HUES6 (cell line): Measurements from ENCODE around the gene DUSP7.

Experiments
- H3K27ac ChIP-seq: 2 replicates; pipeline ENCODE4 v1.7.0; 2013; ENCODE audit warnings: low read depth, mild to moderate bottlenecking, low read length, inconsistent platforms
- H3K27me3 ChIP-seq: 2 replicates; pipeline ENCODE4 v1.6.1; 2013; ENCODE audit warnings: low read length; ENCODE audit not compliant: control insufficient read depth, insufficient read depth
- H3K36me3 ChIP-seq: 2 replicates; pipeline ENCODE4 v1.6.1; 2013; ENCODE audit warnings: low read length; ENCODE audit not compliant: control insufficient read depth, insufficient read depth
- H3K4me1 ChIP-seq: 2 replicates; pipeline ENCODE4 v1.6.1; 2013; ENCODE audit warnings: low read length; ENCODE audit not compliant: control insufficient read depth, insufficient read depth
- H3K4me3 ChIP-seq: 2 replicates; pipeline ENCODE4 v1.5.1; 2013; ENCODE audit warnings: low read depth, low read length
- H3K9ac ChIP-seq: one replicate; pipeline ENCODE4 v1.6.1; 2013; ENCODE audit warnings: mild to moderate bottlenecking, low read length
- H3K9me3 ChIP-seq: 2 replicates; pipeline ENCODE4 v1.6.1; 2013; ENCODE audit warnings: low read depth, low read length; ENCODE audit not compliant: control insufficient read depth, insufficient read depth

The DUSP7 gene

DNA sequence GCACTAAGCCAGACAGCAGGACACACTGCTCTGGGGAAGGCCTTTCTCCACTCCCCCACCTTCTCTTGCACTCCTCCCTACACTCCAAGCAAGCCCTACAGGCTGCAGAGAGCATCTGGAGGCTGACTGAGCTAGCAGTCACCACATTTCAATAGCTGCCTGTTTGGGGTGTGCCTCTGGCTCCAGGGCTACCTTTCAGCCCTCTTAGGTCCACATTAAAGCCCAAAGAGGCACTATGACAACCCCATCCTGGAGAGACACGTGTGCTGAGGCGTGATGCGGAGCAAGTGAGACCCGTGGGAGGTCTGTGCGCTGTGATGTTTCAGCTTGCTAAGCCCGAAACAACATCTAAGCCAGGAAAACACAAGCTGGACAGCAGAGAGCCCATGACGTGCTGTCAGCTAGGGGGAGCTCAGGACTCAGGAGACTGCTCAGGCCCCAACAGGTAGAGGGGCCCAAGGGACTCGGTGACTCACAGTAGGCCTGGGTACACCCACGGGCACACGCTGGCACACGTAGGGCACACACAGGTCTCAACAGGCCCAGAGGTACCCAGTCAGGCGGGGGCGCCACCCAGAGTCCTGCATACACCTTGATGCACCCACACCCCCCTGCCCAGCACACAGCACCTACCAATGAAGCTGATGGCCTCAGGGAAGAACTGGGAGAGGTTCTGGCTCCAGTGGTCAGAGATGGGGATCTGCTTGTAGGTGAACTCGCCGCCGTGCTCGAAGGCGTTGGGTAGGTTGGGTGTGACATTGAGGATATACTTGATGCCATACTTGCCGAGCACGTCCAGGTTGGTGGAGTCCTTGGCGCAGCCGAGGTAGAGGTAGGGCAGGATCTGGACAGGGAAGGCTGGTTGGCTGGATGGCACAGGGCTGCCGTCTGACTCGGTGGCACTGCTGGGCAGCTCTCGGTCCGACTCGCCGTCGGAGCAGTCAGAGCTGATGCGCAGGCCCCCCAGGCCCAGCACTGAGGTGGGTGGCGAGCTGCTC is 2.8 kb downstream of the DUSP7 start:
- H3K4me3 ChIP-seq, result 0 out of 2 replicates have a peak overlapping the region, but pooled peaks have one; percentile 3
- H3K9me3 ChIP-seq, result no peaks in the 10 kb centered on the region
- peaks cover 32% of the 10 kb centered on the region for H3K36me3 ChIP-seq
- H3K27ac ChIP-seq, result no peak overlapping the region
- H3K27me3 ChIP-seq, result peaks cover 10% of the 10 kb centered on the region
- no peak overlapping the region for H3K9ac ChIP-seq
- peaks cover 22% of the 10 kb centered on the region for H3K4me1 ChIP-seq

DNA sequence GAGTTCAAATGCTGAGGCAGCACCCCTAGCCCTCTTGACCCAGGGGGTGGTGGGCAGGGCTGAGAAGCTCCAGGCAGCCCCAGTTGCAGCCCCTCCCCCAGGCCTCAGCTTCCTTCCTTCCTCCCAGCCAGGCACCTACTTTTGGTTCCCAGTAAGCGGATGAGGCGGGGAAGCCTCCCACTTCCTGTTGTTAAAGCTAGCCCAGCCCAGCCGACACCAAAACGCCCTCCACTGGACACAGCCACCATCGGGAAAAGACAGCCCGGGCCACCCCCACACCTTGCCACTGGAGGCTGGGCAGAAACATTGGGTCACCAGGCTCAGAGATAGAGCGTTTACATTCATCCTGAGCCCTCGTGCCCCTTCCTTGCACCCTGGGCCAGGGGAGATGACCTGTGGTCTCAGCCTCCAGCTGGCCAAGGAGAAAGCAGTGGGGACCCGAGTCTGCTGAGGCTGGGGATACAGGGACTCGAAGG is 3.5 kb downstream of the DUSP7 start:
- Histone ChIP-seq H3K9me3 (no peaks in the 10 kb centered on the region), H3K36me3 (peaks cover 32% of the 10 kb centered on the region), H3K4me1 (peaks cover 19% of the 10 kb centered on the region), H3K27me3 (peaks cover 3% of the 10 kb centered on the region), H3K9ac (no peak overlapping the region), H3K27ac (0 out of 2 replicates have a peak overlapping the region, but pooled peaks have one; percentile 4), H3K4me3 (0 out of 2 replicates have a peak overlapping the region, but pooled peaks have one; percentile 3)

- Histone ChIP-seq H3K4me3 (no peak overlapping the region), H3K9me3 (no peaks in the 10 kb centered on the region), H3K9ac (no peak overlapping the region), H3K4me1 (peaks cover 20% of the 10 kb centered on the region), H3K27me3 (no peaks in the 10 kb centered on the region; the same call in 1 of the 2 replicates), H3K27ac (no peak overlapping the region), H3K36me3 (peaks cover 32% of the 10 kb centered on the region)
These were observed 4.9 kb downstream of the DUSP7 start for GRCh38 chr3:52051444-52051843.

GRCh38 chr3:52050571-52050970 is 5.8 kb downstream of the DUSP7 start:
- Histone ChIP-seq H3K4me1 (peaks cover 29% of the 10 kb centered on the region), H3K9ac (no peak overlapping the region), H3K4me3 (no peak overlapping the region), H3K36me3 (peaks cover 32% of the 10 kb centered on the region), H3K27ac (no peak overlapping the region), H3K27me3 (no peaks in the 10 kb centered on the region; the same call in 1 of the 2 replicates), H3K9me3 (no peaks in the 10 kb centered on the region)

DNA sequence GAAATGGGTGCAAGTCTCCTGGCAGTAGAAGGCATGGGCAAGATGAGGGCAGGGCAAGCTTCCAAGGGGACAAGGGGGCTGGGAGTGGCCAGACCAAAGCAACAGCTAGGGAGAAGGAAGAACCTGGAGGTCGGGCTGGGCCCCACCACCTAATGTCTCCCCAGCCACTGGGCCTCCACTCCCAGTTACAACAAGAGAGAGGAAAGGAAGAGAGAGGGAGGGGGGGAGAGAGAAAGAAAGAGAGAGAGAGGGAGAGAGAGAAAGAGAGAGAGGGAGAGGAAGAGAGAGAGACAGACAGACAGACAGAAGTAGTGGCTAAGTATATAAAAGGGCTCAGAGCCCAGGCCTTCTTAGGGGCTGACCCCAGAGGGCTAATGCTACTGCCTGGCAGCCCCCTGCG is 6.9 kb downstream of the DUSP7 start:
- no peak overlapping the region for H3K4me3 ChIP-seq
- peaks cover 32% of the 10 kb centered on the region for H3K36me3 ChIP-seq
- no peak overlapping the region for H3K27ac ChIP-seq
- H3K27me3 ChIP-seq, result no peaks in the 10 kb centered on the region
- H3K4me1 ChIP-seq, result peaks cover 37% of the 10 kb centered on the region
- no peak overlapping the region for H3K9ac ChIP-seq
- no peaks in the 10 kb centered on the region for H3K9me3 ChIP-seq

DNA sequence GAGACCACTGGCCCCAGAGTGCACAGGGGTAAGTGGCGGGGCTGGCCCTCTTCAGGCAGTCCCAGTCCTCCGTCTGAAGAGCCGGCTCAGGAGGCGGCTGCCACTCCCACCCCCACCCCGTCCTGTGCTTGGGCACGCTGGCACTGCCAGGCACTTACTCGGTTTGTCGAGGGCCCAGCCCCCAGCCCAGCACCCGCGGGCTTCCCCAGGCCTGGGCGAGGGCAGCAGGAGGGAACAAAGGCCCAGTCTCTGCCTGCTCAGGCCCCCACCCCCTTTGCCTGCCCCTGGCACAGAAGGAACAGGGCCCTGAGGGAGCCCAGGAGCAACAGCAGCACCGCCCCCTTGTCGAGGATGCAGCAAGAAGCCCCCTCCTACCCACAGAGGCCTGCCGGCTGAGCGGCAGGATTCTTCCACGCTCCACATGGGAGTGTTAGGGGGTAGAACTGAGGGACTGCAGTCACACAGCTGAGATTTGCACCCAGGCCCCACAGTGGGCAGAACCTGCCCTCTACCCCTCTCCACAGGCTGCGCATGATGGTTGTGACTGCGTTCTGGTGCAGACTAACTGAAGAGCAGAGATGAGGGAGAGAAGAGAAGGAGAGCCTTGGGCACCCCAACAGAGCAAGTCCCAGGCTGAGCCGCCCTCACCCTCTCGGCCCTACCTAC is 8.9 kb downstream of the DUSP7 start:
- Histone ChIP-seq H3K4me1 (peaks cover 25% of the 10 kb centered on the region), H3K4me3 (no peak overlapping the region), H3K9ac (no peak overlapping the region), H3K27ac (no peak overlapping the region), H3K27me3 (no peaks in the 10 kb centered on the region), H3K9me3 (no peaks in the 10 kb centered on the region), H3K36me3 (peaks cover 26% of the 10 kb centered on the region)

DNA sequence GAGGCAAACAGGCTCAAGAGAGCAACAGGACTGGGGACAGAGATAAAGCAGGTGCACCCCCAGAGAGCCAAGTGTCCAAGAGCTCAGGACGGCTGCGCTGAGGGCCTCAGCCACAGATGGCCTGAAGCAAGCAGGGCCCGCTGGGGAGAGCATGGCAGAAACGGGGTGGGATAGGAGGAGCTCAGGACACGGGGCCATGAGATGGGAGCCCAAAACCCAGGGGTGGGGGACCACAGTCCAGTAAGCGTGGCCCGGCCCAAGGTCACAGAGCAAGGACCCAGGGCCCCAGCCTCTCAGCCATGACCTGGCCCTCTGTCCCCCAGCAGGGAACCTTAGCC is 9.5 kb downstream of the DUSP7 start:
- peak overlapping the region; percentile 2 for H3K9ac ChIP-seq
- H3K36me3 ChIP-seq, result peaks cover 20% of the 10 kb centered on the region
- H3K27ac ChIP-seq, result no peak overlapping the region
- no peaks in the 10 kb centered on the region for H3K27me3 ChIP-seq
- H3K4me3 ChIP-seq, result no peak overlapping the region
- H3K9me3 ChIP-seq, result no peaks in the 10 kb centered on the region
- peaks cover 22% of the 10 kb centered on the region; the same call in 1 of the 2 replicates for H3K4me1 ChIP-seq

DNA sequence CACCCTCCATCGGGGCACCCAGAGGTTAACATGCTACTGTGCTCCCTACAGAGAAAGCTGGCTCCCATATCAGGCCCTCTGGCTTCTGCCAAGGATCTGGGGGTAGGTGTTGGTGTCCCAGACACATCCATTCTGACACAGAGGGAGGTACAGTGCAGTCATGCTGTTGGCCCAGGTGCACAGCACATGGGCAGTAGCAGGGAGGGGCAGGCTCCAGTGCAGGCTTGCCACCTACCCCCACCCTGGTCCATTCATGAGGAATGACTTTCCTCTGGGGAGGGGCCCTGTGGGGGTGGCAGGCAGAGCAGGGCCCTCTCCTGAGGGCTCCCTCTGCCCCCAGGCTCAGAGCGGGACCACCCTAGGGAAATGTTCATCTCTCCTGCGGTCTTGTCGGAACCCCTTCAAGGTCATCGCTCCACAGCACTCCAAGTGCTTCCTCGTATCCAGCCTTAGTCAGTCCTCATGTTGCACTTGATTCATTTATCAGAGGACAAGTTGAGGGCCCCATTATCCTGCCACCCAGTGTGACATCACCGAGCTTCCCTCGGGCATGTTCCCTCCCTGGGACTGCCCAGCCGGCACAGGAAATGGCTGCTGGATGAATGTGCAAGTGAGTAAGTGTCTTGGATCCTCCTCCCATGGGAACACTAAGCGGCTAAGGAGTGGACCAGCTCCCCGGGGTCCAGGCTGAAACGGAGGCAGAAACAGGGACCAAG is 10.0 kb downstream of the DUSP7 start:
- Histone ChIP-seq H3K4me1 (peaks cover 22% of the 10 kb centered on the region; the same call in 1 of the 2 replicates), H3K27me3 (no peaks in the 10 kb centered on the region), H3K9ac (peak overlapping the region; percentile 2), H3K27ac (no peak overlapping the region), H3K9me3 (no peaks in the 10 kb centered on the region), H3K36me3 (peaks cover 15% of the 10 kb centered on the region), H3K4me3 (no peak overlapping the region)

- no peak overlapping the region for H3K9ac ChIP-seq
- H3K9me3 ChIP-seq, result no peaks in the 10 kb centered on the region
- no peak overlapping the region for H3K4me3 ChIP-seq
- no peaks in the 10 kb centered on the region for H3K27me3 ChIP-seq
- no peak overlapping the region for H3K27ac ChIP-seq
- H3K36me3 ChIP-seq, result peaks cover 2% of the 10 kb centered on the region
- H3K4me1 ChIP-seq, result peaks cover 27% of the 10 kb centered on the region; the same call in 1 of the 2 replicates
These were observed 11.3 kb downstream of the DUSP7 start for GRCh38 chr3:52044869-52045619.

- Histone ChIP-seq H3K27ac (no peak overlapping the region), H3K36me3 (no peaks in the 10 kb centered on the region), H3K9me3 (no peaks in the 10 kb centered on the region), H3K9ac (no peak overlapping the region), H3K27me3 (no peaks in the 10 kb centered on the region), H3K4me3 (no peak overlapping the region), H3K4me1 (peaks cover 28% of the 10 kb centered on the region; the same call in 1 of the 2 replicates)
These were observed 12.6 kb downstream of the DUSP7 start for GRCh38 chr3:52043750-52044149.
